GM21360 (cell line): ENCODE measurements around the gene MAGI2.

Experiments
- ATAC-seq: cut with Tn5 transposase; IDR thresholded peaks from one replicate; pipeline ENCODE4 v1.9.1; 2021; ENCODE audit warnings: mild to moderate bottlenecking, moderate library complexity; ENCODE audit not compliant: unreplicated experiment

The MAGI2 gene

DNA sequence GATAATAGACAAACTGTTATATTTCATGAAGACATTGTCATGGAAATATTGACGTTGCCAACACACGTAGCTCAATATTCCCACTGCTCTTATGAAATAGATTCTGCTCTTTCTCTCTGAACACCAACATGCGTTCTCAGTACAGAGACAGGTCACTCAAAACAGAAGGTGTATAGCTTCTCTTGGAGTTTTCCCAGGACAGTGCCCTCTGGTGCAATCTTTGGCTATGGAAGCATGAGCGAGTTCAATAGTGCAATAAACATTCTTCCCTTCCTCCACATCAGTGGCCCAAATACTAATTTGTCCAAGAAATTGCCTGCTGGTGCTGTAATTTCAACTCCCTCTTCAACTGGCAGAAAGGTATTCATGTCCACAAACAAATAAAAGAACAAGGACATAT lies 145.3 kb downstream of the MAGI2 start:
- ATAC-seq = no peak

DNA sequence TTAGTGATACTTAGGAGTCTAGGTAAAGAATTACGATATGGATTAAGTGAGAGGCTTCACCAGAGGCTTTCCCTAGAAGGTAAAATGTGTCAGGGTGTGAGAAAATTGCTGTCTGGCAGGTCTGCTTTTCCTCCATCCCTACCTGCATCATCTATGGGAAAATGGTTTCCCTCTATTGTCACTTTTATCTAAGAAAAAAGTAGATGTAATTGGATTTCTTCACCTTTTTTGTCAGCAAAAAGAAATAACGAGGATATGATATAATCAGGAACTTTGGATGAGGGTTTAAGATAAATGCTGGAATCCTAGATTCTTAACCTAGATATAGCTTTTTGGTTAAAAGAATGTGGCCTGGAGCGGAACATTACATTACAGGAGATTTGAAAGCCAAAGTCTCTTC lies 146.1 kb downstream of the MAGI2 start:
- ATAC-seq = no peak

DNA sequence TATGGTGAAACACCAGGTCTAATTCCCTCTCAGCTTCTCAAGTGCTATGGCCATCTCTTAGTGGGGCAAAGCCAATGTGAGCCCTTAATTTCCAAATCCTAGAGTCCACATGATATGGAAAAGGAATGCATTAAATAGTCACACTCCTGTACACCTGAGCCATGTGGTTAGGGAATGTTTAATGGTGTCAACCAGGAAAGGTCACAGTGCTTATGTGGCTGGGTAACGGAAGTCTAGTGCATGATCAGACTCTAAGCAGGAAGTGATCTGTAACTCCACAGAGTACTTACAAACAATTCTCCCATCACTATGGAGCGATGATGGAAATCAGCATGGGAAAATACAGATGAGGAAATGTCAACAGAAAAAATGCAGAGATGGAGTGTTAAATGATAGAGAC lies 148.8 kb downstream of the MAGI2 start:
- no peak for ATAC-seq

DNA sequence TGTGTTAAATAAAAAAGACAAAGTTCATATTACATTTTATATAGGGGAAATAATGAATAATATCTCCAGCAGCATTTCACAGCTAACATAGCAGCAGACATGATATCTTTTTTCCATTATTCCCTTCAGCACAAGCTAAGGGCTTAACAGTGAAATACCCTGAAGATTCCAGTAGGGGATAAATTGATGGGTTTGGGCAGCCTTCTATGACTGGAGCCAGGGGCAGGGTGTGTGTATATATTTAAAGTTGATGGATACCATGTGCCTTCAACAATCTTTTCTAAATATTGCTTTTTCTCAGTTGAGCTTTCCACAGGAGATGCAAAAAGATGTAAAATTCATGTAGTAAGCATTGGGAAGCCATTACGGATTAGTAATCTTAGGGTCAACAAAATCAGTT lies 151.2 kb downstream of the MAGI2 start:
- no peak for ATAC-seq

DNA sequence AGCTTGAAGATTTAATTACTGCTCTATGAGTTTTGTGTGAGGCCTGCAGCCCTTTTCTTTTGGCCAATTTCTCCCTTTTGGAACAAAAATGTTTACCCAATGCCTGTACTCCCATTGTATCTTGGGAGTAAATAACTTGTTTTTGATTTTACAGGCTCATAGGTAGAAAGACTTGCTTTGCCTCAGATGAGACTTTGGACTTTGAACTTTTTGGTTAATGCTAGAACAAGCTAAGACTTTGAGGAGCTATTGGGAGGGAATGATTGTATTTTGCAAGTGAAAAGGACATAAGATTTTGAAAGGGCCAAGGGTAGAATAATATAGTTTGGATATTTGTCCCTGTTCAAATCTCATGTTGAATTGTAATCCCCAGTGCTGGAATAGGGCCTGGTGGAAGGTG lies 152.0 kb downstream of the MAGI2 start:
- no peak for ATAC-seq

DNA sequence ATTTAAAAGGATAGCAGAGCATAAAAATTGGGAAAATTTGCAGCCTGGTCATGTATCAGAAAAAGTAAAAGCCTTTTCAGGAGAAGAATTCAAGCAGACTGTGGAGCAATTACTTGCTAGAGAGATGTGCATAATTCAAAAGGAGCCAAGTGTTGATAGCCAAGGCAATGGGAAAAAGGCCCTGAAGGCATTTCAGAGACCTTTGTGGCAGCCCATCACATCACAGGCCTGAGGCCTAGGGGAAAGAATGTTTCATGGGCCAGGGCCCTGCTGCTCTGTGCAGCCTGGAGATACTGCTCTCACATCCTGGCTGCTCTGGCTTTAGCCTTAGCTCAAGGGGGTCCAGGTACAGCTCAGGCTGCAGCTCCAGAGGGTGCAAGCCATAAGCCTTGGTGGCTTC lies 152.9 kb downstream of the MAGI2 start:
- no peak for ATAC-seq

DNA sequence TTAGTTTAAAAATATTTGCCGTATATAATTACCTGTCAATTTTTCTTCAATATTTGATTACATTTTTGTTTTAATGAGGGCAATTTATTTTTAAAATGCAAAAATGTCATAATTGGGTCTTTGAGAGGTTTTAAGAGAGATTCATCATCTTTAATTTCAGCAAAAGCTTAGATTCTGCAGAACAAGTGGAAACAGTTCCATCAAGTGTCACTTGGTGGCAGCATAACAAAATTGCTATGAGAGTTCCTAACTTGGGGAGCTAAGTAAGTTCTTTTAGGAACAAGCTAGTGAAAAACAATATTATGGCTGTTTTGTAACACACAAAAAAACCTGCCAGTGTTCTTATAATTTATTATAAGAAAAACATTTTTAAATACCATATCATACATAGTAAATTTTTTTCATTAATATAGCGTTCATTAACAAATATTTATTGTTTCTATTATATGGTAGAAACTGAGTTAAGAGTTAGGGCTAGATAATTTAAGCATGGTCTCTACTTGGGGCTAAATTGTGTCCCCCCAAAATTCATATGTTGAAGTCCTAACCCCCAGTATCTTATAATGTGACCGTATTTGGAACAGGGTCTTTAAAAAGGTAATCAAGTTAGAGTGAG lies 155.2 kb downstream of the MAGI2 start:
- no peak for ATAC-seq

DNA sequence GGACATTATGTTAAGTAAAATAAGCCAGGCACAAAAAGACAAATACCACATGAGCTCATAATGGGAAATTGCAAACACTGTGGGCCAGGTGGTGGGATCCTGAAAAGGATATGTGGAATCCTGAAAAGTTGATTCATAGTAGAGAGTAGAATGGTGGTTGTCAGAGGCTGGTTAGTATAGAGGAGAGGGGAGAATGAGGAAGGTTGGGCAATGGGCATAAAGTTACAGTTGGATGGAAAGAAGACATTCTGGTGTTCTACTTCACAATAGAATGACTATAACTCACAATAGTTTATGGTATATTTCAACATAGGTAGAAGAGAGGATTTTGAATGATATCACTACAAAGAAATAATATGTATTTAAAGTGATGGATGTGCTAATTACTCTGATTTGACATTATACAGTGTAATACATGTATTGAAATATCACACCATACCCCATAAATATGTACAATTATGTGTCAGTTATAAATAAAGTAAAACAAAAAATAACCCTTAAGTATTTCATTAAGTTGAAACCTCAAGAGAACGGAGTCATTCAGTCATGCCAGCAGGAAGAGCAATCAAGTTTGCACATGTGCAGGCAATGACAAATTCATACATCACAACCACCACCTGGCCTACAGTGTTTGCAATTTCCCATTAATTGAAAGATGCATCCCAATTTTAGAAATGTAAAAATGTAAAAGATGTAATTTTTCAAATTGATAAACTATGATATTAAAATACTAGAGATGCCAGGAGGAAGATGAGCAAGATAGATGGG lies 156.7 kb downstream of the MAGI2 start:
- no peak for ATAC-seq

DNA sequence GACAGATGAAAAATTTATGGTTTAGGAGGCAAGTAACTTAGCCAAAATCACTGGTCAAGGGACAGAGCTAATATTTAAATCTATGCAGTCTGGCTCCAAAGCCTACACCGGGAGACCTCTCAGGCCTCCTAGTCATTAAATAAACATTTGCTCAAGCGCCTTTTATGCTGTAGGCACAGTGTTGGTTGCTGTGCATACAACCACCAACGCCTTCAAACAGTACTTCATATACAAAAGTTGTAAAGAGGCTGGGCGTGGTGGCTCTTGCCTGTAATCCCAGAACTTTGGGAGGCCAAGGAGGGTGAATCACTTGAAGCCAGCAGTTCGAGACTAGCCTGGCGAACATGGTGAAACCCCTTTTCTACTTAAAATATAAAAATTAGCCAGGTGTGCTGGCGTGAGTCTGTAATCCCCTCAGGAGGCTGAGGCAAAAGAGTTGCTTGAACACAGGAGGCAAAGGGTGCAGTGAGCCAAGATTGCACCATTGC lies 159.8 kb downstream of the MAGI2 start:
- no peak for ATAC-seq

DNA sequence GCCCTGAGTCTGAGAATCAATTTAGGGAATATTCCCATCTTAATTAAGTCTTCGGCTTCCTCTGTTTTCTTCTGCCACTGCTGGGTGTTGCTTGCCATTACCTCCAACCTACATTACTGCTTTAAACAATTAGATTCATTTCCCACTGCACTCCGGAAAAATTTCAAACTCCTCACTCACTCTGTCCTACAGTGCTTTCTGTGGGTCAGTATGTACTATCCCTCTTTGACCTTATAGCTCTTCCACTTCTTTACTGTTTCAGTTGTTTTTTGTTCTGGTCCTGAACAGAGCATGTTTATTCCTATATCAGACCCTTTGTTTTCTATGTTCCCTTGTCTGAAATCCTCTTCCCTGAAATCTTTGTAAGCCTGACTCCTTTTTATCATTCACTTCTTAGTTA lies 160.6 kb downstream of the MAGI2 start:
- no peak for ATAC-seq

DNA sequence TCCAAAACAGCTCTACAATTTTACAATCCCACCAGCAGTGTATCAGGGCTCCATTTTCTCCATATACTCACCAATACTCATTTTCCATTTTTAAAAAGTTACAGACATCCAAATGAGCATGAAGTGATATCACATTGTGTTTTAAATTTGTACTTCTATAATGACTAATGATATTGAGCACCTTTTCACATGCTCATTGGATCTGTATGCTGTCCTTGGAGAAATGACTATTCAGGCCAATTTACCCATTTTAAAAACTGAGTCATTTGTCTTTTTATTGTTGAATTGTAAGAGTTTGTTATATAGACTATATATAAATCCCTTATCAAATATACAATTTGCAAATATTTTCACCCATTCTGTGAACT lies 162.0 kb downstream of the MAGI2 start:
- no peak for ATAC-seq

DNA sequence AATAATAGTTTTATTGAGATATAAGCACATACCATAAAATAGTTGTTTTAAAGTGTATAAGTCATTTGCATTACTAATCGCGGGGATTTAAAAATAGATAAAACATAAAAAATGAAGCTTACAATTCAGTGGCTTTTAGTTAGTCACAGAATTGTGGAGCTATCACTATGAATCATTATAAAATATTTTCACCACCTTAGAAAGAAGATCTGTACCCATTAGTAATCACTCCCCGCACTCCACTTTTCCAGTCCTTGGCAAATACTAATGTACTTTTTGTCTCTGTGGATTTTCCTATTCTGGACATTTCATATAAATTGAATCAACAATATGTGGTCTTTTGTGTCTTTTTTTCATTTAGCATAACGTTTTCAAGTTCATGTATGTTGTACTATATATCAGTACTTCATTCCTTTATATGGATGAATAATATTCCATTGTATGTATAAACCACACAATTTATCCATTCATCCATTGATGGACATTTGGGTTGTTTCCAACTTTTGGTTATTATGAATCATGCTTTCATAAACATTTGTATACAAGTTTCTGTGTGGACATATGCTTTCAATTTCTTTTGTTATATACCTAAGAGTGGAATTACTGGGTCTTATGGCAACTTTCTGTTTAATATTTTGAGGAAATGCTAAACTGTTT lies 162.5 kb downstream of the MAGI2 start:
- ATAC-seq = no peak

DNA sequence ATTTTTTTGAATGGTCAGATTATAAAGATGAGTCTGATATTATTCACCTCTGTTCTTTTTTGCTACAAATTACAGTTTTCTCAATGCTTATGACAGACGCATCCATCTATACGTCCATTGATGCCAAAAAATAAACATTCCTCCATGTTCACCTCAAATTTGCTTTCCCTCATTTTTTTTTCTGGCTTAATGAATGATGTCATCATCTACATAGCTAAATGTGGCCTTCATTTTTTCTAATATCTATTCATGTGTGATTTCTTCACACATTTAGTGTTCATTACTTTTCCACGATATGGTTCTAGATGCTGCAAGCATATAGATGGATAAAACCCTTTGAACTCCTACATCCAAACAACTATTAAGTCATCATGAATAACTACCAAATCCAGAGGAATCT lies 163.1 kb downstream of the MAGI2 start:
- no peak for ATAC-seq

DNA sequence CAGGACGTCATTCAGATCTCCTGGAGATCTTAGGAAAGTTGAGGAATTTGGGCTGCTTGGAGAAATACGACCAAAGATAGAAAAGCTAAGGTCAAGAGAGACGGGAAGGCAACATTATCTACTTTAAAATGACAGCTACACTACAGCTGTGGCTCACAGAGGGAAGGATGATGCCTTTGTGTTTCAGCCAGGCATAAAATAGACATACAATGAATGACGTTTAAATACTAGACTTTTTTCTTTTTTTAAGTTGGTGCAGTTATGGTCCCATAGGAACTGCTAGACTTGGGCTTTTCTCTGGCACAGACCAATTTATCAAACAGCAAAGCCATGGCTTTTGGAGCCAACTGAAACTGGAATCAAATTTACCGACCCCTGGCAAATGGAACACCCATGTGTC lies 164.8 kb downstream of the MAGI2 start:
- no peak for ATAC-seq

DNA sequence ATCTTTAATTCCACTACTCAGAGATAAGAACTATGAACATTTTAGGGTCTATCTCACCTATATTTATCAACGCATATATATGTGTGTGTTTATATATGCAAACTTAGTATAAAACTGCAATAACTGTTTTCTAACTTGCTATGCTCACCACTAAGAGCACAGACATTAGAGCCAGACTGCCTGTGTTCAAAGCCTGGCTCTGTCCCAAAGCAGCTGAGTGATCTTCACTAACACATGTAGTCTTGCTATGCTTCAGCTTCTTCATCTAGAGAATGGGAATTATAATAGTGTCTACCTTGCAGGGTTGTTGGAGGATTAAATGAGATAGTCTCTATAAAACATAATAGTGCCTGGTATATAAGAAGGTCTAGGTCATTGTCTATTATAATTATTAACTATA lies 165.5 kb downstream of the MAGI2 start:
- ATAC-seq = no peak

DNA sequence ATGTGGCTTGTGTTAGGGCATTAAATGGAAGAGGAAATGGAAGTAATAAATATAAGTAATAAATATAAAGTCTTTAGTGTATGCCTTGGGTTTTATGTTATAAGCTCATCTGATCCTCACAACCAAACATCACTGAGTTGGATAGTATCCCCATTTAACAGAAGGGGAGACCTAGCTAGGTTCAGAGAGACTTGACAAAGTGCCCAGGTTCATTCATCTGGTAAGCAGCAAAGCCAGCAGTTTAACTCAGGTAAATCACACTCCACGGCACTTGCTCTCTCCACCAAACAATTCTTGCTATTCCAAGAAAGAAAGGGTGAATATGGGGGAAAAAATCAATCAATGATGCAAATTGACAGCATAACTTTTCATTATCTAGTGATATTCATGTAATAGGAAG lies 167.3 kb downstream of the MAGI2 start:
- ATAC-seq = no peak

DNA sequence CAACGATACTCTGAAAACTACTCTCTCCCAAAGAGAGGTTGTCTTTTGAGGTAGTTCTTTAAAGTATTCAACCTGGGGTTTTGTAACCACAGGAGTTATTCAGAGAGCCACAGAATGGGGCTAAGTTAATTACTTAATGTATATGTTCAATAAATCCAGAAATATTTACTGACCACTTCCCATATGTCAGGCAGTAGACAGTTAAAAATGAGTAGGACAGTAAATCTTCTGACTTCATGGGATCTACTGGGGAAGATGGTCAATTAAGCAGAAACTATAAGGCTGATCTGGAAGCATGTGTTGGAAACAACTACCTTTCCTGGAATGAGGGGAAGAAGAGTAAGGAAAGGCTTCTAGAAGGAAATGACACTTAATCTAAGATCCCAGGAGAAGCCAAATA lies 167.7 kb downstream of the MAGI2 start:
- ATAC-seq = no peak

DNA sequence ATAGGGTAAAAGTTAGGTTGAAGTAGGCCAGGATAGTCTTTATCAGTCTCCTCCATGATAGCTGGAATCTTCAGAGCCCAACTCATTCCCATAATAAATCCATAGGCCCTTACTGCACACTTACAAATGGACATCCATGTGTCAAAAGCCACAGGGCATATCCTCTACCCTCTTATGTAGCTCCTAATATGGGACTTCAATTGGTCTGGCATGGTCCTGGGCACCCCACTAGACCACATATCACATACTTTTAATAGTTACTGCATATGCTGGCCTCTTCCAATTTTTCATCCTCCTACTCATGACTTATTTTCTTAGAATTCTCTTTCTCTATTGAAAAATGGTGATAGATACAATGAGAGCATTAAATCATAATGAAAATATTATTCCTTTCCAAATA lies 169.3 kb downstream of the MAGI2 start:
- no peak for ATAC-seq

DNA sequence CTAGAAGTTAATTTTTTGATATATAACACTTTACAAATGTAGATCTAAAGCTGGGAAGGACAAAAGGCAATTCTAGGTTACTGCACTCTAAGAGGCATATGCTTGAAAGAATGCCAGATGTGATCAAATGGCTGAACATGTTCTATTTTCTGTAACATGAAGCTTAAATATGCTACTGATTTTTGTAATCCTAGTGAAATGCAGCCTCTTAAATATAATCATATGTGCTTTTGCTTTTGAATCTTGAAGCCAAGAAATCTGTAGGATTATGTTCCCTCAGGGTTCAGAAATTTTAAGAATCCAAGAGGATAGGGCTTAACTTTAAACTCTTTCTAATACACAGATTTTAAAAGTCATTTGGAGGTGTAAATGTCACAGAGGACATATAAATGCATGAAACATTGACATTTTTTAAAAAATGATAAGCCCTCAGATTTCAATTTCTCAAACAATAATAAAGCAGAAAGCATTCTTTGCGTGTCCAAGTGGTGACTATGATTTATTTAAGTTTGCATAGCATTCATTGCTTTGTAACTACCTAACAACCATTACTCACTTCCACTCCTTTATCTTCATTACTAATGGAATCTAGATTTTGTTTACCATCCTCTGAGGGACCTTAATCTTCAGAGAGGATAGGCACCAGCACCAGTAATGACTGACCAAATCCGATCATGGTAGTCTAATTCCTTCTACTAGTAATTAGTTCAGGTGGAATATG lies 170.4 kb downstream of the MAGI2 start:
- ATAC-seq = no peak

DNA sequence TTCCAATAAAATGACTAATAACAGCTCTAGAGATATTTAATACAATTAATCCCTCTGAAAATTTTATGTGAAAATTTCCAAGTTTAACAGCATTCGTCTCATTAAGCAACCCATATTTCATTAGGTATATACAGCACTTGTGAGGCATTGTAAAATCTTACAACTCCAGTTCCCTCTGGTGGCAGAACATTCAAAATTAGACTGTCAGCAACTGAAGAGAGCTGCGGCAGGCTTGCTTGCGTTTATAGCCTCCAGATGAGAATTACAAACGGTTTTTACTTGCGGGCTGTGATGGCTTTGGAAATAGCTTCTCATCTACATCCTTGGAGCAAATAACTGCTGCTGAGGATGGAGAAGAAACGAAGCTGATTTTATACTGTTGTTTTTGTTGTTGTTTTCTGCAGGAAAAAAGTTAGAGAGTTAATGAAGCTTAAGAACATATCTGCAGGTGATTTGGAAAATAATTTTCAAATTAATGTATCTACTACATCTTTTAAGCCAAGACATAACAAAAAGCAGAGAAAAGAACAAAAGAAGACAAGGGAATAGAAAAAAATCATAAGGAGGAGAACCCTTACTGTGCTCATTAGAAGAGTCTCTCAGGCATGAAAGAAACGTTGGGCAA lies 171.3 kb downstream of the MAGI2 start:
- no peak for ATAC-seq

DNA sequence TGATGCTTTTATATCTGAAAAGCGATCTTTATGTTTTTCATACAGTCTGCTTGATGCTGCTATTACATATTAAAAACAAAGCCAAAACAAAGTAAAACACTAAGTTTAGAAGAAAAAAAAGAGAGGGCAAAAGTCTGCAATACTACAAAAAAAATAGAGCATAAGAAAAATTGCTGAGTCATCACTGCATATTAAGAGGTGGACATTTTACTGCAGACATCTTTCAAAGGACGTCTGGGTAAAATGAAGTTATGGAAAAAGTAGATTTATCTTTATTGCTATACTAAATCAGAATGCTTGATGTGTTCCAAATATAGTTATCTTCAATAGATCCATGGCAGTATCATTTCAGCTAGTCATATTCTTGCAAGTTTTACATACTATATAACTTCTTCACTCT lies 172.0 kb downstream of the MAGI2 start:
- ATAC-seq = no peak
